ENCODE data around the gene TRAF5.

DNA sequence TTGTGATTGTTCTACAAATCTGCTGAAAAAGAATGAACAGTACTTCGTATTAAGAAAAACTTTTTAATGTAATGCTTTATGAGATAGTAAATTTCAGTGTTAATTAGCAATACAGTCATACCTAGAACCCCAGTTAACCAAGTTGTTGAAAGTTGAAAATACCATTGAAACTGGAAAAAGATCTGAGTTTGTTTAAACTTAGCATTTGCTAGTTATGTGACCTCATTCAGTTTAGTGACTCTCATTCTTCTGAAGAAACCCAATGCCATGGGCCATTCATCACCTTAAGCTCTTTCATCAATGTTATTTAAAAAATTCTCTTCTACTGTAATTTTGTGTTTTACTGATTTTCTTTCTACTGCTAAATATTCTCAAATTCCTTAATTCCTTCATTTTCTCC, 47.3 kb upstream of the TRAF5 start:
- TF ChIP-seq, protein P1, sequence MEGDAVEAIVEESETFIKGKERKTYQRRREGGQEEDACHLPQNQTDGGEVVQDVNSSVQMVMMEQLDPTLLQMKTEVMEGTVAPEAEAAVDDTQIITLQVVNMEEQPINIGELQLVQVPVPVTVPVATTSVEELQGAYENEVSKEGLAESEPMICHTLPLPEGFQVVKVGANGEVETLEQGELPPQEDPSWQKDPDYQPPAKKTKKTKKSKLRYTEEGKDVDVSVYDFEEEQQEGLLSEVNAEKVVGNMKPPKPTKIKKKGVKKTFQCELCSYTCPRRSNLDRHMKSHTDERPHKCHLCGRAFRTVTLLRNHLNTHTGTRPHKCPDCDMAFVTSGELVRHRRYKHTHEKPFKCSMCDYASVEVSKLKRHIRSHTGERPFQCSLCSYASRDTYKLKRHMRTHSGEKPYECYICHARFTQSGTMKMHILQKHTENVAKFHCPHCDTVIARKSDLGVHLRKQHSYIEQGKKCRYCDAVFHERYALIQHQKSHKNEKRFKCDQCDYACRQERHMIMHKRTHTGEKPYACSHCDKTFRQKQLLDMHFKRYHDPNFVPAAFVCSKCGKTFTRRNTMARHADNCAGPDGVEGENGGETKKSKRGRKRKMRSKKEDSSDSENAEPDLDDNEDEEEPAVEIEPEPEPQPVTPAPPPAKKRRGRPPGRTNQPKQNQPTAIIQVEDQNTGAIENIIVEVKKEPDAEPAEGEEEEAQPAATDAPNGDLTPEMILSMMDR (IDR thresholded peaks at IDR 0.05), result no peak
- no peak for TF ChIP-seq POLR2A (IDR thresholded peaks at IDR 0.05)
